Breast epithelium (tissue), 4 donors: ENCODE measurements around the gene SPATA6. TPM values are rescaled to one million over a fixed set of nuclear protein-coding genes. Genes with fewer than 3 reads are reported as not detected.

Experiments used
- DNase-seq, 2 donors: peaks; one replicate each; pipeline ENCODE4 v3.0.0-alpha.2; 2019; ENCODE audit warnings: low spot score in 2 of 2
- H3K27ac ChIP-seq, 2 donors: fragments of 200-600 bp; sonication (generic) in 1 of 2; one replicate each; pipeline ENCODE4 v1.5.1; 2016 to 2019; ENCODE audit warnings: mild to moderate bottlenecking in 1 of 2
- H3K27me3 ChIP-seq, 2 donors: fragments of 200-600 bp; sonication (generic) in 1 of 2; one replicate each; pipeline versions ENCODE4 v1.5.1 to v1.6.0; 2017 to 2019; ENCODE audit warnings: control low read depth in 1 of 2, mild to moderate bottlenecking in 1 of 2
- H3K36me3 ChIP-seq: fragments of 200-600 bp; one replicate; pipeline ENCODE4 v1.5.1; 2019
- H3K4me1 ChIP-seq, 2 donors: fragments of 200-600 bp; sonication (generic); one replicate each; pipeline ENCODE4 v1.5.1; 2016 to 2019; ENCODE audit warnings: control low read depth in 1 of 2
- H3K4me3 ChIP-seq, 3 donors: fragments of 200-600 bp; sonication (generic); 1 replicate in 2 of 3; 2 replicates in 1 of 3; pipeline ENCODE4 v1.5.1; 2016 to 2019; ENCODE audit warnings: mild to moderate bottlenecking in 3 of 3, moderate library complexity in 2 of 3
- H3K9me3 ChIP-seq, 2 donors: fragments of 200-600 bp; sonication (generic) in 1 of 2; one replicate each; pipeline ENCODE4 v1.5.1; 2016 to 2019; ENCODE audit warnings: control low read depth in 1 of 2
- POLR2A ChIP-seq: fragments of 450-650 bp; IDR thresholded peaks from one replicate; pipeline ENCODE4 v1.6.1; 2016; ENCODE audit warnings: antibody characterized with exemption, mild to moderate bottlenecking, moderate library complexity
- POLR2AphosphoS5 ChIP-seq, 3 donors: sonication (generic); formaldehyde crosslinking; IDR thresholded peaks; one replicate each; pipeline ENCODE4 v1.6.1; 2017; ENCODE audit warnings: antibody characterized with exemption in 3 of 3
- intact Hi-C: fragments of 100-400 bp; cut with DNase I; formaldehyde crosslinking; loops from one replicate; pipeline ENCODE4 v1.15.1; 2023; ENCODE audit warnings: low total_unique reads
- total RNA-seq, 3 donors: library from RNA; depleted of rRNA; stranded (reverse); fragments of >200 nt; gene quantifications; one replicate each; pipeline ENCODE4 v1.1.0, GENCODE V29; 2016
- TF ChIP-seq, protein P1 (sequence below), 3 donors: fragments of 450-650 bp; IDR thresholded peaks; one replicate each; pipeline ENCODE4 v1.5.1; 2016 to 2017; ENCODE audit warnings: antibody characterized with exemption in 3 of 3, mild to moderate bottlenecking in 3 of 3, moderate library complexity in 3 of 3

The SPATA6 gene
- total RNA-seq, 3 donors from 2014 or later: 25.6 to 43.3 (median 34.7) TPM

DNA sequence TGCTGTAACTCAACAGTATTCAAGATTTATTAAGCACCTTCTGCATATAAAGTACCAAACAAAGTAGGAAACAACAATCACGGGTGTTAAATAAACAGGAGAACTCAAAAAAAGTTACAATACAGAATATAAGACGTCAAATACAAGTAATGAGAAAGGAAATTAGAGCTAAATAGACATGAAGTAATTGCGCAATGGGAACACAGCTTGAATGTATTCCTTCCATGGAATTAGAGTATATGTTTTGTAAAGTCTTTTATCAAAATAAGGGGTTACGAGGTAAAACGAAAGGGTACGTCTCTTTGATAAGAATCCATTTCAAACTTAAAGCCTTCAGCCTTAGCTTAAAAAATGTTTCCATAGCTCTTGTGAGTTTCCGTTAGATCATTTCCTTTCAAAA, 109.1 kb downstream of the SPATA6 start:
- Histone ChIP-seq H3K36me3 (no peaks in the 10 kb centered on the region), H3K4me3 (no peak overlapping the region), H3K4me1 (no peaks in the 10 kb centered on the region), H3K27ac (no peak overlapping the region), H3K9me3 (no peaks in the 10 kb centered on the region), H3K27me3 (no peaks in the 10 kb centered on the region)
- TF ChIP-seq POLR2A (no peak), POLR2AphosphoS5 (IDR thresholded peaks at IDR 0.05) (no peak)
- TF ChIP-seq, protein P1, sequence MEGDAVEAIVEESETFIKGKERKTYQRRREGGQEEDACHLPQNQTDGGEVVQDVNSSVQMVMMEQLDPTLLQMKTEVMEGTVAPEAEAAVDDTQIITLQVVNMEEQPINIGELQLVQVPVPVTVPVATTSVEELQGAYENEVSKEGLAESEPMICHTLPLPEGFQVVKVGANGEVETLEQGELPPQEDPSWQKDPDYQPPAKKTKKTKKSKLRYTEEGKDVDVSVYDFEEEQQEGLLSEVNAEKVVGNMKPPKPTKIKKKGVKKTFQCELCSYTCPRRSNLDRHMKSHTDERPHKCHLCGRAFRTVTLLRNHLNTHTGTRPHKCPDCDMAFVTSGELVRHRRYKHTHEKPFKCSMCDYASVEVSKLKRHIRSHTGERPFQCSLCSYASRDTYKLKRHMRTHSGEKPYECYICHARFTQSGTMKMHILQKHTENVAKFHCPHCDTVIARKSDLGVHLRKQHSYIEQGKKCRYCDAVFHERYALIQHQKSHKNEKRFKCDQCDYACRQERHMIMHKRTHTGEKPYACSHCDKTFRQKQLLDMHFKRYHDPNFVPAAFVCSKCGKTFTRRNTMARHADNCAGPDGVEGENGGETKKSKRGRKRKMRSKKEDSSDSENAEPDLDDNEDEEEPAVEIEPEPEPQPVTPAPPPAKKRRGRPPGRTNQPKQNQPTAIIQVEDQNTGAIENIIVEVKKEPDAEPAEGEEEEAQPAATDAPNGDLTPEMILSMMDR (IDR thresholded peaks at IDR 0.05): no peak
- DNase-seq: no peak
- intact Hi-C loops: no loop called here

DNA sequence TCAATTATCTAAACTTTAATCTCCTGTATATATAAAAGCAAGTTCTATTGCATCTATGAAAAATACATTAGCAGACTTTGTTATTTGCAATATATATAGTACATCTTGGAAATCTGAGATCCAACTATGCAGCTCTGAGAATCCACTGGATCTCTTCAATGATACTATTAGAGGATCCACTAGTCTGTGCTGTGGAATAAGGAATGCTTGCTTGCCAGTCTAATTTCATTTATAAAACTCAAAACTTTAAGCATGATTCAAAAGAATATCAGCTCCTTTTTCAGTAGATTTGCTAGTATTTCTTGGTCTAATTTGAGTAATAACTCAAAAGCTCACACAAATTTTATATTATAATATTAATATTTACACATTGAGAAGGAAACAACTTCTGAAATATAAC, 115.1 kb downstream of the SPATA6 start:
- no peaks in the 10 kb centered on the region for H3K36me3 ChIP-seq
- no peaks in the 10 kb centered on the region for H3K4me1 ChIP-seq
- H3K27me3 ChIP-seq: no peaks in the 10 kb centered on the region
- intact Hi-C loops: no loop called here
- no peak overlapping the region for H3K4me3 ChIP-seq
- DNase-seq: no peak
- TF ChIP-seq POLR2AphosphoS5 (IDR thresholded peaks at IDR 0.05) (no peak), POLR2A (no peak)
- TF ChIP-seq, protein P1 (IDR thresholded peaks at IDR 0.05): no peak
- no peaks in the 10 kb centered on the region for H3K9me3 ChIP-seq
- no peak overlapping the region for H3K27ac ChIP-seq

DNA sequence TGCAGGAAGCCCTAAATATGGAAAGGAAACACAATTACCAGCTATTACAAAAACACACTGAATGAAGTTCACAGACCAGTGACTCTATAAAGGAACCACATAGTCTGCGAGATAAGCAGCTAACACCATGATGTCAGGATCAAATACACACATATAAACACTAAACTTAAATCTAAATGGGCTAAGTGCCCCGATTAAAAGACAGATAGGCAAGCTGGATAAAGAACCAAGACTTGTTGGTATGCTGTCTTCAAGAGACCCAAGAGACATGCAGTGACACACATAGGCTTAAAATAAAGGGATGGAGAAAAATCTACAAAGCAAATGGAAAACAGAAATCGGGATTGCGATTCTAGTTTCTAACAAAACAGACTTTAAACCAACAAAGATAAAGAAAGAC, 127.6 kb downstream of the SPATA6 start:
- no peaks in the 10 kb centered on the region for H3K4me1 ChIP-seq
- H3K9me3 ChIP-seq: peaks cover 0 to 34% of the 10 kb centered on the region in 2 donors
- TF ChIP-seq, protein P1 (IDR thresholded peaks at IDR 0.05): no peak
- TF ChIP-seq POLR2AphosphoS5 (IDR thresholded peaks at IDR 0.05) (no peak), POLR2A (no peak)
- H3K27ac ChIP-seq: no peak overlapping the region
- H3K27me3 ChIP-seq: no peaks in the 10 kb centered on the region
- H3K4me3 ChIP-seq: no peak overlapping the region
- DNase-seq: no peak
- intact Hi-C loops: no loop called here
- H3K36me3 ChIP-seq: peaks cover 5% of the 10 kb centered on the region

DNA sequence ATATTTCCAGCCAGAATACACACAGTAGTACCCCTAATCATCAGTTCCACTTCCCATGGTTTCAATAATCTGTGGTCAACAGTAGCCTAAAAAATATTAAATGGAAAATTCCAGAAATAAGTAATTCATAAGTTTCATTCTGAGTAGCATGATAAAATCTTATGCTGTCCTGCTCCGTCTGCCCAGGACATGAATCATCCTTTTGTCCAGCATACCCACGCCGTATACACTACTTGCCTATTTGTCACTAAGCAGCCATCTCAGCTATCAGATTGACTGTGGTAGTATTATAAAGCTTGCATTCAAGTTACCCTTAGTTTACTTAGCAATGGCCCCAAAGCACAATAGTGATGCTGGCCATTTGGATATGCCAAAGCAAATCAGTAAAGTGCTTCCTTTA, 130.8 kb downstream of the SPATA6 start:
- H3K4me1 ChIP-seq: no peaks in the 10 kb centered on the region
- peaks cover 0 to 26% of the 10 kb centered on the region in 2 donors for H3K9me3 ChIP-seq
- no peak overlapping the region for H3K4me3 ChIP-seq
- no peak for DNase-seq
- H3K27ac ChIP-seq: no peak overlapping the region
- no peaks in the 10 kb centered on the region for H3K27me3 ChIP-seq
- intact Hi-C loops: no loop called here
- TF ChIP-seq, protein P1 (IDR thresholded peaks at IDR 0.05): no peak
- TF ChIP-seq POLR2A (no peak), POLR2AphosphoS5 (IDR thresholded peaks at IDR 0.05) (no peak)
- no peaks in the 10 kb centered on the region for H3K36me3 ChIP-seq

DNA sequence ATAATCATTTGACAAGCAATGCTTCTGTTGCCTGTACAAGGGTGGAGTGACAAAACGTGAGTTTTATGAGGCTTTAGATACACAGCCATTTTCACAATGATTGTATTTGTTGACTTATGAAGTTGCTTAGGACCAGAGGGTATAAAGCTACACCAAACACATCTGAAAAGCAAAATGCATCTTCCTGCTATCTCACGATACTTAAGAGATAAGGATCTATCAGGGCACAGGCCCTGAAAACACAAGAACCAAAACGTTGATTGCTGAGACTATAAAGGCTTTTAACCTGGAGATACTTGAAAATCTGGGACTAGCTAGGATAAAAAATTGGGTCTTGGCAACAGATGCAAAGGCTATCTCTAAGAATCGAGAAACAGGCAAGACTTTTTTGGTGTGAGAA, 133.7 kb downstream of the SPATA6 start:
- TF ChIP-seq, protein P1 (IDR thresholded peaks at IDR 0.05): no peak
- TF ChIP-seq POLR2A: no peak
- TF ChIP-seq POLR2AphosphoS5 (IDR thresholded peaks at IDR 0.05): no peak
- no peaks in the 10 kb centered on the region for H3K4me1 ChIP-seq
- DNase-seq: no peak
- no peaks in the 10 kb centered on the region for H3K36me3 ChIP-seq
- intact Hi-C loops: no loop called here
- no peak overlapping the region for H3K4me3 ChIP-seq
- H3K9me3 ChIP-seq: peaks cover 0 to 5% of the 10 kb centered on the region in 2 donors
- no peak overlapping the region for H3K27ac ChIP-seq
- H3K27me3 ChIP-seq: no peaks in the 10 kb centered on the region
